SK-N-MC (cell line): Measurements from ENCODE around the gene EHD4.

Experiments
- EZH2 ChIP-seq: fragments of 200-600 bp; sonication (generic); IDR thresholded peaks from one replicate; pipeline ENCODE4 v1.6.1; 2017; ENCODE audit warnings: antibody characterized with exemption
- POLR2AphosphoS5 ChIP-seq: IDR thresholded peaks from 2 replicates; pipeline ENCODE4 v1.6.1; 2012; ENCODE audit warnings: mild to moderate bottlenecking, low read depth, low read length, borderline replicate concordance

- TF ChIP-seq POLR2AphosphoS5 (no peak), EZH2 (no peak)
These were observed 20.3 kb downstream of the EHD4 start for GRCh38 chr15:41952013-41952563.
